HEK293T (cell line): ENCODE data around the gene SYT9.

Source experiments
- BHLHE40 ChIP-seq: fragments of 450-650 bp; IDR thresholded peaks from 2 replicates; pipeline ENCODE4 v1.6.1; 2016; ENCODE audit warnings: mild to moderate bottlenecking, moderate library complexity, borderline replicate concordance
- ELF4 ChIP-seq: fragments of 450-650 bp; IDR thresholded peaks from 2 replicates; pipeline ENCODE4 v1.6.1; 2017; ENCODE audit warnings: antibody characterized with exemption
- FOXA1 ChIP-seq: fragments of 450-650 bp; IDR thresholded peaks from 2 replicates; pipeline ENCODE4 v1.6.1; 2016; ENCODE audit warnings: mild to moderate bottlenecking
- FOXK2 ChIP-seq: fragments of 450-650 bp; IDR thresholded peaks from 2 replicates; pipeline ENCODE4 v1.6.1; 2016; ENCODE audit warnings: mild to moderate bottlenecking
- FOXM1 ChIP-seq: fragments of 450-650 bp; IDR thresholded peaks from 2 replicates; pipeline ENCODE4 v1.6.1; 2017; ENCODE audit warnings: mild to moderate bottlenecking, borderline replicate concordance
- L3MBTL2 ChIP-seq: fragments of 450-650 bp; conservative IDR thresholded peaks from 2 replicates; pipeline ENCODE4 v1.6.1; 2016; ENCODE audit warnings: mild to moderate bottlenecking
- LEF1 ChIP-seq: fragments of 450-650 bp; IDR thresholded peaks from 2 replicates; pipeline ENCODE4 v1.6.1; 2017; ENCODE audit warnings: mild to moderate bottlenecking, borderline replicate concordance
- PKNOX1 ChIP-seq: fragments of 450-650 bp; IDR thresholded peaks from 2 replicates; pipeline ENCODE4 v1.6.1; 2016
- SP1 ChIP-seq: fragments of 450-650 bp; IDR thresholded peaks from 2 replicates; pipeline ENCODE4 v1.6.1; 2017
- TARDBP ChIP-seq: fragments of 450-650 bp; IDR thresholded peaks from 2 replicates; pipeline ENCODE4 v1.6.1; 2016
- ZNF384 ChIP-seq: fragments of 450-650 bp; IDR thresholded peaks from 2 replicates; pipeline ENCODE4 v1.6.1; 2016

DNA sequence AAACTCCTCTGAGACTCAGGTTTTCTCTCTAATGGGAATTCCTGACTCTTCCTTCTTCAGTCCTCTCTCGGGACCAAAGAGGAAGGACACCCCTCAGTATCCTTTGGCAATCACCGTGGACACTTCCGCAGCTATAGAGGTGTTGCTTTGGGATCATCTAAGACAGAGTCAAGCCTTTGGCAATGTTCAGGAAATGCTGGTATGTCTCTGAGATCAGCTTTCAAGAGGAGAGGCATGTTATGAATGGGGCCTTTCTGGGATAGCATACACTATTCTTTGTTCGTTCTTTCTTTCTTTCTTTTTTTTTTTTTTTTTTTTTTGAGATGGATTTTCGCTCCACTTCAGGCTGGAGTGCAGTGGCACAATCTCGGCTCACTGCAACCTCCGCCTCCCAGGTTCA, 219.4 kb downstream of the SYT9 start:
- no peak for TF ChIP-seq FOXM1
- no peak for TF ChIP-seq SP1
- TF ChIP-seq L3MBTL2 = no peak
- TF ChIP-seq FOXK2 = no peak
- TF ChIP-seq BHLHE40 = no peak
- TF ChIP-seq FOXA1 = no peak
- no peak for TF ChIP-seq LEF1
- no peak for TF ChIP-seq PKNOX1
- no peak for TF ChIP-seq ZNF384
- TF ChIP-seq TARDBP = no peak
- no peak for TF ChIP-seq ELF4
